H1 (cell line): ENCODE data around the gene SETD1B. TPM values are rescaled to one million over a fixed set of nuclear protein-coding genes. Genes with fewer than 3 reads are reported as not detected.

Experiments
- CTCF ChIP-seq, 3 experiments: IDR thresholded peaks; 1 replicate in 2 of 3; 2 replicates in 1 of 3; pipeline versions ENCODE4 v1.5.1 to v1.6.1; 2011; ENCODE audit warnings: low read length in 3 of 3, mild to moderate bottlenecking in 3 of 3, inconsistent platforms in 2 of 3, low read depth in 1 of 3, moderate library complexity in 1 of 3; ENCODE audit not compliant: insufficient read depth in 1 of 3; ENCODE audit errors: control extremely low read depth in 1 of 3
- HDAC6 ChIP-seq: IDR thresholded peaks from one replicate; pipeline ENCODE4 v1.7.1; 2012; ENCODE audit warnings: low read depth, mild to moderate bottlenecking, inconsistent platforms, low read length, moderate library complexity
- KDM4A ChIP-seq: IDR thresholded peaks from one replicate; pipeline ENCODE4 v1.7.1; 2012; ENCODE audit warnings: low read depth, mild to moderate bottlenecking, moderate library complexity, low read length, inconsistent platforms; ENCODE audit not compliant: severe bottlenecking
- PHF8 ChIP-seq: fragments of 200-600 bp; sonication (generic); conservative IDR thresholded peaks from 2 replicates; pipeline ENCODE4 v1.7.1; 2012; ENCODE audit warnings: low read depth, mild to moderate bottlenecking, inconsistent platforms, low read length, moderate library complexity
- POLR2A ChIP-seq, 2 experiments: IDR thresholded peaks; 1 replicate in 1 of 2; 2 replicates in 1 of 2; pipeline ENCODE4 v1.6.1; 2011; ENCODE audit warnings: low read depth in 2 of 2, low read length in 2 of 2, mild to moderate bottlenecking in 2 of 2; ENCODE audit errors: control extremely low read depth in 1 of 2
- POLR2AphosphoS5 ChIP-seq: IDR thresholded peaks from 2 replicates; pipeline ENCODE4 v1.6.1; 2011; ENCODE audit warnings: low read depth, low read length
- RAD21 ChIP-seq, 2 experiments: IDR thresholded peaks in 1 of 2; conservative IDR thresholded peaks in 1 of 2; 2 replicates each; pipeline ENCODE4 v1.6.1; 2011; ENCODE audit warnings: low read depth in 2 of 2, low read length in 2 of 2, improper control_type of control experiment in 1 of 2, inconsistent platforms in 1 of 2, mild to moderate bottlenecking in 1 of 2, moderate library complexity in 1 of 2
- RNF2 ChIP-seq: fragments of 200-900, 300-1000 bp; sonication (generic); IDR thresholded peaks from 2 replicates; pipeline ENCODE4 v1.7.1; 2016; ENCODE audit warnings: borderline replicate concordance, low read depth, mild to moderate bottlenecking, antibody characterized with exemption, low read length; ENCODE audit not compliant: poor library complexity, severe bottlenecking; ENCODE audit errors: missing control alignments
- SP1 ChIP-seq: IDR thresholded peaks from 2 replicates; pipeline ENCODE4 v1.6.1; 2011; ENCODE audit warnings: low read depth, low read length
- TAF7 ChIP-seq: optimal IDR thresholded peaks from 2 replicates; pipeline ENCODE3; 2011; ENCODE audit warnings: low read depth, mild to moderate bottlenecking, inconsistent platforms, low read length, moderate library complexity, borderline replicate concordance
- TBP ChIP-seq: IDR thresholded peaks from 2 replicates; pipeline ENCODE4 v1.6.1; 2011; ENCODE audit warnings: low read depth, low read length, improper control_type of control experiment
- ZNF274 ChIP-seq: IDR thresholded peaks from 2 replicates; pipeline ENCODE4 v1.7.0; 2012; ENCODE audit warnings: low read length, borderline replicate concordance; ENCODE audit errors: extremely low read depth
- polyA plus RNA-seq, 7 experiments: library from polyadenylated mRNA; depleted of rRNA in 3 of 7; stranded (reverse) in 5 of 7; unstranded in 2 of 7; fragments of >200 nt in 5 of 7; fragments of 200-250 nt in 2 of 7; gene quantifications; 1 replicate in 5 of 7; 2 replicates in 1 of 7; 4 replicates in 1 of 7; pipeline versions ENCODE4 v1.2.1 to v1.2.3, GENCODE V29; 2011 to 2013; ENCODE audit warnings: missing spikeins in 2 of 7, mixed read lengths in 2 of 7
- total RNA-seq: library from RNA; stranded (reverse); fragmentation: NEBNext Ultra II Directional; extraction: Animal tissue kit (Norgen Biotek cat#: 25700); gene quantifications from 2 replicates; pipeline ENCODE4 v1.2.1, GENCODE V29; 2021

Gene SETD1B
- total and polyA plus RNA-seq, 2 of the 8 experiments (the other 6 are each of a cell fraction or from before 2014, with no cell fraction given) = 1.3 to 17.7 TPM

- peak; percentile 73 for TF ChIP-seq TBP
- TF ChIP-seq POLR2A (IDR thresholded peaks at IDR 0.05; ENCODE audit: control extremely low read depth in 1 of 2, low read depth in 2 of 2, low read length in 2 of 2) = peak; percentile 59 to 75
- peak; percentile 70; the same call in 1 of the 2 replicates for TF ChIP-seq PHF8
- TF ChIP-seq TAF7 = peak; percentile 49
- TF ChIP-seq KDM4A = peak; percentile 87
- peak; percentile 29 to 48 (median 40) for TF ChIP-seq CTCF (IDR thresholded peaks at IDR 0.05; ENCODE audit: control extremely low read depth in 1 of 3, insufficient read depth in 1 of 3, low read depth in 1 of 3, low read length in 3 of 3)
- no peak for TF ChIP-seq ZNF274
- peak; percentile 82 for TF ChIP-seq SP1
- TF ChIP-seq RNF2 = no peak
- no peak for TF ChIP-seq HDAC6
- TF ChIP-seq RAD21 (IDR thresholded peaks at IDR 0.05 in 1 of 2, conservative IDR thresholded peaks at IDR 0.05 in 1 of 2; ENCODE audit: low read depth in 2 of 2, low read length in 2 of 2) = peak in 1 of 2 experiments; percentile 24; a peak in 1 of 4 replicates
- TF ChIP-seq POLR2AphosphoS5 = peak; percentile 69; the same call in 1 of the 2 replicates
These were observed 35.5 kb downstream of the SETD1B start (continued) for GRCh38 chr12:121839106-121839992.
